ENCODE measurements around the gene EMILIN3. TPM values are rescaled to one million over a fixed set of nuclear protein-coding genes. Genes with fewer than 3 reads are reported as not detected.
"Not testable (repeated sequence)": the region's sequence is repeated elsewhere in the genome, so short reads cannot be mapped to it uniquely, and the experiment has no call there.

EMILIN3 gene
- total RNA-seq, 1 donor from 2014 or later, result not detected

DNA sequence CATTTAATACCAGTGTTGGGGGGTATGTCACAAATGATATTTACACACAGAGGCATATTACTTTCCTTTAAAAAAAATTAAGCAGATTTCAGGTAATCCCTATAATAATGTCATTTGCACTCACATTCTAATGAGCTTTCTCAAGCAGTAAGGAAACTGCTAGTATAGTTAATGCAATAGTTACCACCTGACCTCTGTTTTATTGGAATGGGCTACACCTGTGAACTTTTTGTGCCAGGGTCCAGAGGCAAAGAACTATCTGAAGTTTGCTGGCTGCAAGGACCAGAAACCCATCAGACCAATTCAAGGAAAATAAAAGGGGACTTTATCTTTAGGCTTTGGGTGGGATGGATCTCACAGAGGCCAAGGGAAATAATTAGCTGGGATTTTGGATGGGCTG is 46.2 kb downstream of the EMILIN3 start:
- intact Hi-C loops (cut with micrococcal nuclease), result no loop called here

DNA sequence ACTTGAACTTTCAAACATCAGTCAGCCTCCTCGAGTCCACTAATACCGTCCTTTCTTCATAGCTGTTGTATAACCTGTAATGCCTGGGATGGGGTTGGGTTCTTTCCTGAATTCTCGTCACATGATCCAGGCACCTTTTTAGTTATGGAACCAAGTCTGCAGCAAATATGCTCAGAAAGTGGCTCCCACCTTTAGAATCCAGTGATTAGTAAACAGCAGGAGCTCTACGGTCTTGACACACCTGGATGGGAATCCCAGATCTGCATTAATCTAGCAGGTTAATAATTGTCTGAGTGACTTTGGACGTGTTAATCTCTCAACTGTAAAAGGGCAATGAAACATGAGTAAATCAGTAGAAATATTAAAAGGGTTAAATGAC is 48.4 kb downstream of the EMILIN3 start:
- intact Hi-C loops (cut with micrococcal nuclease), result loop anchor here (5.0 kb wide), 2 partner anchors 86 to 119 kb away; no protein-coding TSS in a partner anchor

DNA sequence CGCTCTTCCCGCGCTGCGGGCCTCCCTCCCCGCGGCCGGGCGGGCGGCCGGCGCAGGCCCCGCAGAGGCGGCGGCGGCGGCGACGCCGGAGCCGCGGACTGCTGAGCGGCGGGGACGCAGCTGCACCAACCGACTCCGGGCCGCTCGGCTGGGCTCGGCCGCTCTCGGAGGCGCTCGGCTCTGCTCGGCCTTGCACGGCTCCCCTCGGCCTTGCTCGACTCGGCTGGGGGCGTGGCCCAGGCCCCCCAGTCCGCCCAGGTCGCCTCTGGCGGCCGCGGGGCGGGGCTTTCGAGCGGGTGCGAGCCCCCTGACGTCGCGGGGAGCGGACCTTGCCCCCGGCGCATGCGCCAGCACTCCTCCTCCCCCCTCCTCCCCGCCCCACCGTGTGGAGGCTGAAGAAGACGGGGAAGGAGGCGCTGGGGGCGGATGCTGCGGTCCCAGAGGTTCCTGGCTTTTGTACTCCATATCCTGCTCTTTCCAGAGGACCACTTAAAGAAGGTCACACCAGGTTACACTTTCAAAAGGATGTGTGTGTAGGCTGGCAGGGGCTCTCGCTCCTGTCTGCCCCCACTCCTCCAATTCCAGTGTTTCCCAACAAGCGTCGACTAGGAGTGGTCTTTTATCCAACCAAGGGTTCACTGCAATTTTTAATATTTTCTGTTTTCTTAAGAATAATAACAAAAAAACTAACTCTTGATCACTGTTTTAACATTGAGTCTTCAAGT is 48.9 kb downstream of the EMILIN3 start, which contains the start of gene ZHX3:
TSS of gene ZHX3 (minus strand) at position 186 of the 725 bp plus-strand sequence. CDS start 112,815 bp downstream, outside the sequence.
- intact Hi-C loops (cut with micrococcal nuclease), result loop anchor here (1.0 to 5.0 kb wide), 7 partner anchors 12 to 301 kb away; partner anchors contain the start of genes CHD6, LPIN3, PLCG1 and TOP1

DNA sequence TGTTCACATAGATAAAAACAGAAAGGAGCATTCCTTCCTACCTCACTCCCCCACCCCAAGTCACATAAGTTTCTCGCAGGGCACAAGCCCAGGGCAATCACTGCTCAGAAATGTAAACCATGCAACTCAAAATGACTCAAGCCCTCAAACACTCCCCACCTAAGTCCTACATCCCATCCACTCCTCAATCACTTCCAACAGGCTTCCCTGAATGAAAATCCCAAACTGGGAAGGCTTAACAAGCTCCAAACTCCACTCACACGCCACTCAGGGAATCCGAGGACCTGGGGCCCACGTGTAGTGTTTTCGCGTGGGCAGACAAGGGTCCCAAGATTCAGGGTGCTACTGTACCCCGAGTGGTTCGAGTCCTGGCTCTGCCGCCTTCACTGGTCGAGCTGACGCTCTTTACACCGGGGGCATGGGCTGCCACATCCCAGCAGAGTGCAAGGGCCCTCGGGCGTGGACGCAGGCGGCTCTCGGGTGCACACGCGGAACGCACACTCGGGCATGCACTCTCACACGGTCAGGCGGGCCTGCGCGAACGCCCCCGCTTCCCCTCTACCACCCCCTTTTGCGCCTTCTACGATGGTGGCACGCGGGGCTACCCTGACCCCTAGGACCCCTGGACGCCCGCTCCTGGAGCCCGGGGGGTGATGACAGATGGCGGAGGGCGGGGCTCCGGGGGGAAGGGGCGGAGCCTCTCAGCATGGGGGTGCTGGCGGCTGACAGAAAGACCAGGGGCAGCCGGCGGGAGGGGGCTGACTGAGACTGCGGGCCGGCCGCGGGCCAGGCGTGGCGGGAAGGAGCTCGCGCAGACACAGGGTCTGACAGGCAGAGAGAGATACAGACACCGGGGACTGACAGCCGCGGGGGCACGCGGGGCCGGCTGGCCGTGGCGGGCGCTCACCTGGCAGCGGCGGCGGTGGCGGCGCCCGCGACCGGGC is 49.7 kb downstream of the EMILIN3 start:
- intact Hi-C loops (cut with micrococcal nuclease), result loop anchor here (1.0 to 5.0 kb wide), 7 partner anchors 12 to 301 kb away; partner anchors contain the start of genes CHD6, LPIN3, PLCG1 and TOP1

DNA sequence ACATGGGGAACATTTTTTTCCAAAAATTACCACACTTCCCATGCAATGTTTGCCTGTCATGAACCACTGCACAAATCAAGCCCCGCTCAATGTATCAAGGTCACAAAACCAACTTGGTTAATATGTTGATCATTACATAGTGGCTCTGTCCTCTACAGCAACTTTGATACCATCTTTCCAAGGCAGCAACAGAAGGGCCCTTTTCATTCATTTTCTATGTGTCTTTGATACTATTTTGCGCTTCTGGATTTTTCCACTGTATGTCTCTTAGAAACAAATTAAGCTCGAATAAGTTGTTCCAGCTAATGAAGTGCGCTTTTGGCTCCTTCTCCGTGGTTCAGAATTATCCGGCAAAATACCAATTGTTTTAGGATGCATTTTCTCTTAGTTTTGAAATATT is 50.6 kb downstream of the EMILIN3 start:
- intact Hi-C loops (cut with micrococcal nuclease), result loop anchor here (2.0 to 5.0 kb wide), 3 partner anchors 84 to 287 kb away; partner anchors contain the start of gene TOP1

DNA sequence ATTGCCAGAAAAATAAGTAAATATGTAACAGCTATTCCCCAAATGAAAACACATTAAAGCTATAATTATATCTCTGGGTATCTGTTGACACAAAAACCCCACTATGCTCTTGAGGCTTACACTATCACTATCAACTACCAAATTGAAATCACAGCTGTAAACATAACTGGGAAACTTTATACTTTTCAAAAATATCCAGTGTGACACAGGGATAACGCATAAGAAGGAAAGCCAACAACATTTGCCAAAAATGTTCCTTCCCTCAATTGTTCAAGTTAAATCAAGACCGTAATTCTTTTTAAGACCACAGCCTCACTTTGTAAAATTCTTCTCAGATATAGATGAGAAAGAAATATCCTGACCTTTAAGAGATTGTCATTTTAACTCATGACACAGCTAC is 52.2 kb downstream of the EMILIN3 start:
- intact Hi-C loops (cut with micrococcal nuclease), result no loop called here

DNA sequence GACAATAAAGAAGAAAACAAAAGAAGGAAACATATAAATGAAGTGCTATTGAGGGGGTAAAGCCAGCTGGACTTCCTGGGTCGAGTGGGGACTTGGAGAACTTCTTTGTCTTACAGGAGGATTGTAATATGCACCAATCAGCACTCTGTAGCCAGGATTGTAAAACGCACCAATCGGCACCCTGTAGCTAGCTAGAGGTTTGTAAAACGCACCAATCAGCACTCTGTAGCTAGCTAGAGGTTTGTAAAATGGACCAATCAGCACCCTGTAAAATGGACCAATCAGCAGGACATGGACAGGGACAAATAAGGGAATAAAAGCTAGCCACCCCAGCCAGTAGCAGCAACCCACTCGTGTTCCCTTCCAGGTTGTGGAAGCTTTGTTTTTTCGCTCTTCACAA is 54.6 kb downstream of the EMILIN3 start:
- intact Hi-C loops (cut with micrococcal nuclease), result not testable (repeated sequence)

Other genes starting within 250 kb of the EMILIN3 start
- 414 and 416 TPM in 2 replicates for gene PLCG1, start 229.3 kb downstream of the EMILIN3 start, total RNA-seq
- 9.0 and 11.3 TPM in 2 replicates for gene ZHX3, start 49.1 kb downstream of the EMILIN3 start, total RNA-seq
- 1.2 and 1.5 TPM in 2 replicates for gene LPIN3, start 26.0 kb downstream of the EMILIN3 start, total RNA-seq

Measured in T-helper 2 cell treated with Interferon-gamma antibody and Interleukin-4, amounts not matched to agents 100 ng/mL and 5 ng/mL, for 36 hours (primary cell).